Upper lobe of right lung (tissue), 1 donor: ENCODE data around the gene RIN1. TPM values are rescaled to one million over a fixed set of nuclear protein-coding genes. Genes with fewer than 3 reads are reported as not detected.

ENCODE experiments used
- ATAC-seq: fragments of 200-7000 bp; cut with Tn5 transposase; one replicate; pipeline ENCODE4 v1.9.1; 2020; ENCODE audit warnings: mild to moderate bottlenecking, moderate library complexity
- DNase-seq: peaks from one replicate; pipeline ENCODE4 v3.0.0-alpha.2; 2020
- H3K27ac ChIP-seq: fragments of 200-600 bp; one replicate; pipeline ENCODE4 v1.8.0; 2022
- H3K27me3 ChIP-seq: fragments of 200-600 bp; one replicate; pipeline ENCODE4 v1.8.0; 2022; ENCODE audit warnings: mild to moderate bottlenecking
- H3K36me3 ChIP-seq: fragments of 200-600 bp; one replicate; pipeline ENCODE4 v1.8.0; 2022
- H3K4me1 ChIP-seq: fragments of 200-600 bp; one replicate; pipeline ENCODE4 v1.8.0; 2022
- H3K4me3 ChIP-seq: fragments of 200-600 bp; one replicate; pipeline ENCODE4 v1.8.0; 2022; ENCODE audit warnings: mild to moderate bottlenecking
- H3K9me3 ChIP-seq: fragments of 200-600 bp; one replicate; pipeline ENCODE4 v1.8.0; 2022
- CTCF ChIP-seq: fragments of 200-600 bp; IDR thresholded peaks from one replicate; pipeline ENCODE4 v1.8.0; 2022; ENCODE audit warnings: antibody characterized with exemption
- intact Hi-C: fragments of 100-400 bp; cut with DNase I; formaldehyde crosslinking; loops from one replicate; pipeline ENCODE4 v1.11.0; 2022
- total RNA-seq: library from RNA; stranded (reverse); fragmentation: NEBNext Ultra II Directional; extraction: Animal tissue kit (Norgen Biotek cat#: 25700); gene quantifications from one replicate; pipeline ENCODE4 v1.2.1, GENCODE V29; 2021
- donor health status: DM: no; HTN: yes; CAD: no; lungs with severe emphysema.

RIN1 gene
- total RNA-seq, 1 donor from 2014 or later, result 7.4 TPM

- Histone ChIP-seq H3K9me3 (no peaks in the 10 kb centered on the region), H3K36me3 (no peaks in the 10 kb centered on the region), H3K27ac (peak overlapping the region; percentile 84), H3K4me3 (peak overlapping the region; percentile 65), H3K27me3 (no peaks in the 10 kb centered on the region), H3K4me1 (peaks cover 30% of the 10 kb centered on the region)
- intact Hi-C loops, result loop anchor here (10.0 kb wide), 1 partner anchor 70 kb away; no protein-coding TSS in a partner anchor
- no peak for TF ChIP-seq CTCF
- DNase-seq, result peak; percentile 64
- no peak for ATAC-seq
Measured at GRCh38 chr11:66314561-66315497, 21.4 kb downstream of the RIN1 start.

- H3K4me1 ChIP-seq, result peaks cover 30% of the 10 kb centered on the region
- peak overlapping the region; percentile 84 for H3K27ac ChIP-seq
- H3K4me3 ChIP-seq, result peak overlapping the region; percentile 65
- DNase-seq (no peak), ATAC-seq (no peak)
- intact Hi-C loops, result loop anchor here (10.0 kb wide), 1 partner anchor 71 kb away; no protein-coding TSS in a partner anchor
- TF ChIP-seq CTCF, result no peak
- no peaks in the 10 kb centered on the region for H3K27me3 ChIP-seq
- no peaks in the 10 kb centered on the region for H3K36me3 ChIP-seq
- H3K9me3 ChIP-seq, result no peaks in the 10 kb centered on the region
Measured at GRCh38 chr11:66314186-66314501, 22.1 kb downstream of the RIN1 start.

DNA sequence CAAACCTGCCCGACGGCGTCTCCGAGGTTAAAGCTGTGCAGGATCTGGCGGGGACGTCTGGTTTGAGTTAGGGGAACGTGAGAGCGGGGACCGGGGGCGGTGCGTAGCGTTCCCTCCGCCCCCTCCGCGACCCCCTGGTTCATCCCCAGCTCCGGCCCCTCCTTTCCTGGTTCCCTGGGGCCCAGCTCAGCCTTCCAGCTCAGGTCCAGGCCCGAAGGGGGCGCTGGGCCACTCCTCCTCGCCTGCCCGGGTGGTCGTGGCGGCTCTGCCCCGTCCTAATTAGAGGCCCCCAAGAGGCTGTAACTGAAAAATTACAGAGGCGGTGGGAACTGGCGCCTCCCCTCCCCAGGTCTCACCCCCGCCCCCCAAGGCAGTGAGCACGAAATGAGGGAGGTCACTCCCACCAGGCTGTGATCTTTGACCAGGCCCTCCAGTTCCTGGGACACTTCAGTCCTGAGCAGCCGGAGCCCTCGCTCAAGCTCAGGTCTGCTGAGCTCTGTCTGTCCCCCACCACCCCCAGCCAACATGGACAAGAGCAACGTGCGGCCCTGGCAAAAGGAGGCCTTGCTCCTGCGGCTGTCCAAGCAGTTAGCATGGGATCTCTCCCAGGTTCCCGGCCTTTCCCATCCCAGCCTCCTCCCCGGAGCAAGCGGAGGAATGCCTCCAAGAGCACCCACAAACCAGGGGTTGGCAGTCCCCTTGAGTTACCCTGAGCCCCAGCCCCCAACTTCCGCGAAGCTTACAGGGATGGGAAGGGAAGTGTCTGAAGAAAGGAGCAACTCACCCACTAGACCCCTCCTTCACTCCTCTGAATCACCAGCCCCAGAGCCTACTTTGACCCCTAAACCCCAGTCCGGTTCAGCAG, 22.7 kb downstream of the RIN1 start:
- Histone ChIP-seq H3K27ac (peak overlapping the region; percentile 84), H3K9me3 (no peaks in the 10 kb centered on the region), H3K4me3 (peak overlapping the region; percentile 65), H3K36me3 (no peaks in the 10 kb centered on the region), H3K4me1 (peaks cover 26% of the 10 kb centered on the region), H3K27me3 (no peaks in the 10 kb centered on the region)
- peak; percentile 5 for TF ChIP-seq CTCF
- ATAC-seq, result no peak
- intact Hi-C loops, result loop anchor here (10.0 kb wide), 1 partner anchor 71 kb away; no protein-coding TSS in a partner anchor
- peak; percentile 63 for DNase-seq

DNA sequence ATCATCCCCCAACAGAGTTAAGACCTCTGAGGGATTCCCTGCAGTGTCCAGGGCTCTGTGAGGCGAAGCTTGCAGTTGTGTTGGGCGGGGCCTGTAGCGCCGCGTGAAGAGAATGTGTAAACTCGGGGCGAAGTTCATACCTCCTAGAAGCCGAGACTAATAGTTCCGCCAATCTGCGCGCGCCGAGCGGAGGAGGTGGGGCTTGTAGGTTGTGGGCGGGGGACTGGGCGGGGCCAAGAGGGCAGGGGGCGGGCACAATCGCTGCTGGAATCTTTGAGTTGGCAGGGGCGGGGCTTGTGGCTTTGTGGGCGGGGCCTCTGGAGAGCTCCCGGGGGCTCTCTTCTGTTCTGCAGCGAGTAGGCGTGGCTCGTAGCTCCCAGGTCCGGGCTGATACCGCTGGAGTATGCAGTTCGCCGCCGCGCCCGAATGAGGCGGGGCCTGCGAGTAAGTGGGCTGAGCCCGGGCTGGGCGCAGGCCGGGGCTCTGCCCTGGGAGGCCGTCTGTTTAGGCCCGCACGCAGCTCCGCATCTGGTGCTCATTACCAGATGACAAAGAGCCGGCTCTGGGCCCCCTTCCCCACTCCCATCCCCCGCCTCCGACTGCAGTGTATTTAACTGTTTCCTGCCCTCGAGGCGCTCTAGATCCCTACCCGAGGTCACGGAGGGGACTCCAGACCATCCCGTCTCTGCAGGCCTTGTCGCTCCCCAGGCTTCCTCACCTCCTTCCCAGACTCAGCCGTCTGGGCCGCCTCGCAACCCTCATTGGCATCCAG, 23.5 kb downstream of the RIN1 start:
- Histone ChIP-seq H3K9me3 (no peaks in the 10 kb centered on the region), H3K4me1 (peaks cover 18% of the 10 kb centered on the region), H3K27ac (peak overlapping the region; percentile 84), H3K4me3 (peak overlapping the region; percentile 65), H3K27me3 (no peaks in the 10 kb centered on the region), H3K36me3 (no peaks in the 10 kb centered on the region)
- peak; percentile 90 for ATAC-seq
- no peak for TF ChIP-seq CTCF
- peak; percentile 100 for DNase-seq
- intact Hi-C loops, result loop anchor here (10.0 kb wide), 1 partner anchor 72 kb away; no protein-coding TSS in a partner anchor

DNA sequence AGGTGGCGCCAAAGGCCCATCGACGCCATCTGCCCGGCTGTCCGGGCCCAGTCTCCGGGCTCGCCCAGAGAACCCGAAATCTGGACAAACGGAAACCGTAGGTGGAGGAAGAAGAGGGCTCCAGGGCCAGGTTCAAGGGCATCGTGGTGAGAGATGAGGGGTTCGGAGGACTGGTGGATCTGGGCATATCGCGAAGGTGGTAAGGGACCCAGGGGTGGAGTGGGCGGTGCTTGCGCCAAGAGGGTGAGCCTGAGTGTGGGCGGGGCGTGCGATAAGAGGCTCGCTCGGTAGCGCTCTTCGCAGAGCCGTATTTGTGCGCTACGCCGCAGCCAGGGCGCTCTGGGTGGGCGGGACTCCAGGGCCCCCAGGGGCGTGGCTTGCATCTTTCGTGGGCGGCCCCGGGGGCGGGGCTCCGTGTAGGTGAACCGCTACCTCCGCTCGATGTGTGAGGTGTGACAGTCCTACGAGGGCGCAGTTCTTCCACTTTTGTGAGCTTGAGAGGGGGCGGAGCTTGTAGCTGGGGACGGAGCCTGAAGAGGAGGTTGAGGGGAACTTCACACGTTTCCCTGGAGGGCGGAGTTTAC, 24.2 kb downstream of the RIN1 start:
- Histone ChIP-seq H3K4me1 (peaks cover 11% of the 10 kb centered on the region), H3K27ac (peak overlapping the region; percentile 82), H3K36me3 (no peaks in the 10 kb centered on the region), H3K4me3 (peak overlapping the region; percentile 65), H3K9me3 (no peaks in the 10 kb centered on the region), H3K27me3 (no peaks in the 10 kb centered on the region)
- ATAC-seq (peak; percentile 84), DNase-seq (peak; percentile 96)
- peak; percentile 88 for TF ChIP-seq CTCF
- intact Hi-C loops, result loop anchor here (10.0 kb wide), 1 partner anchor 73 kb away; no protein-coding TSS in a partner anchor
